Fibroblast of skin of left quadriceps (primary cell): ENCODE data around the gene EPO.
A peak's percentile ranks its signal among the peaks of the same experiment; 100 is the strongest.
"Not testable (repeated sequence)": the region's sequence is repeated elsewhere in the genome, so short reads cannot be mapped to it uniquely, and the experiment has no call there.

Experiments used
- DNase-seq, 2 experiments: peaks; one replicate each; pipeline ENCODE4 v3.0.0-alpha.2; 2013; ENCODE audit warnings: low read depth in 2 of 2

Gene EPO

GRCh38 chr7:100682991-100683658, 37.1 kb upstream of the EPO start:
- no peak for DNase-seq

GRCh38 chr7:100683659-100684533, 36.4 kb upstream of the EPO start:
- no peak for DNase-seq

- no peak for DNase-seq
Observed at GRCh38 chr7:100684534-100685042, 35.7 kb upstream of the EPO start.

- no peak for DNase-seq
Observed at GRCh38 chr7:100685049-100685605, 35.1 kb upstream of the EPO start.

GRCh38 chr7:100685631-100686145, 34.6 kb upstream of the EPO start:
- DNase-seq, result no peak

GRCh38 chr7:100686201-100686821, 34.0 kb upstream of the EPO start:
- no peak for DNase-seq

- no peak for DNase-seq
Observed at GRCh38 chr7:100686822-100687211, 33.5 kb upstream of the EPO start.

GRCh38 chr7:100687261-100687660, 33.0 kb upstream of the EPO start:
- no peak for DNase-seq

- DNase-seq, result no peak
Observed at GRCh38 chr7:100687751-100688300, 32.4 kb upstream of the EPO start.

GRCh38 chr7:100688326-100688860, 31.9 kb upstream of the EPO start:
- no peak for DNase-seq

- DNase-seq, result no peak
Observed at GRCh38 chr7:100689230-100690135, 30.8 kb upstream of the EPO start.

GRCh38 chr7:100691676-100692577, 28.3 kb upstream of the EPO start:
- DNase-seq, result peak; percentile 32 to 41

GRCh38 chr7:100692578-100692961, 27.7 kb upstream of the EPO start:
- DNase-seq, result no peak

- no peak for DNase-seq
Observed at GRCh38 chr7:100693312-100694097, 26.8 kb upstream of the EPO start.

GRCh38 chr7:100694098-100694745, 26.0 kb upstream of the EPO start, which contains the start of gene GIGYF1:
Gene GIGYF1, minus strand, starts transcription at chr7:100694250. Its CDS starts 6,012 bp downstream, at chr7:100688238.
- DNase-seq, result peak; percentile 23 to 27

- no peak for DNase-seq
Observed at GRCh38 chr7:100696123-100696521, 24.1 kb upstream of the EPO start.

GRCh38 chr7:100699018-100699417, 21.2 kb upstream of the EPO start:
- no peak for DNase-seq

- not testable (repeated sequence) for DNase-seq
Observed at GRCh38 chr7:100701089-100701488, 19.2 kb upstream of the EPO start.
